ENCODE data around the gene ARHGEF37. TPM values are rescaled to one million over a fixed set of nuclear protein-coding genes. Genes with fewer than 3 reads are reported as not detected.

ARHGEF37 gene
- total RNA-seq, 2 donors from 2014 or later: 0.06 to 0.64 TPM

DNA sequence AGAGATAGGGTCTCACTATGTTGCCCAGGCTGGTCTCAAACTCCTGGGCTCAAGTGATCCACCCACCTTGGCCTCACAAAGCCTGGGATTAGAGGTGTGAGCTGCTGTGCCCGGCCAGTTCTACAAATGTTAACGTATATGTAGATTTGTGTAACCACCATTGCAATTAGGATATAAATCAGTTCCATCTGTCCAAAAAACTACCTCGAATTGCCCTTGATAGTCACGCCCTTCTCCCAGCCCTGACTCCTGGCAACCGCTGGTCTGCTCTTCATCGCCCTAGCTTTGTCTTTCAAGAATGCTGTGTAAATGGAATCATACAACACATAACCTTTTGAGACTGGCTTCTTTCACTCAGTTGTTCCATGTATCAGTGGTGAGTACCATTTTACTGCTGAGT is 102.7 kb downstream of the ARHGEF37 start:
- H3K4me1 Mint-ChIP-seq: no peaks in the 10 kb centered on the region
- H3K36me3 Mint-ChIP-seq (ENCODE audit: low read depth): no peaks in the 10 kb centered on the region
- H3K4me3 Mint-ChIP-seq: no peak overlapping the region
- ATAC-seq (replicated peaks): no peak
- H3K9me3 Mint-ChIP-seq: no peaks in the 10 kb centered on the region
- no peak overlapping the region for H3K27ac Mint-ChIP-seq
- peaks cover 39% of the 10 kb centered on the region for H3K27me3 Mint-ChIP-seq

DNA sequence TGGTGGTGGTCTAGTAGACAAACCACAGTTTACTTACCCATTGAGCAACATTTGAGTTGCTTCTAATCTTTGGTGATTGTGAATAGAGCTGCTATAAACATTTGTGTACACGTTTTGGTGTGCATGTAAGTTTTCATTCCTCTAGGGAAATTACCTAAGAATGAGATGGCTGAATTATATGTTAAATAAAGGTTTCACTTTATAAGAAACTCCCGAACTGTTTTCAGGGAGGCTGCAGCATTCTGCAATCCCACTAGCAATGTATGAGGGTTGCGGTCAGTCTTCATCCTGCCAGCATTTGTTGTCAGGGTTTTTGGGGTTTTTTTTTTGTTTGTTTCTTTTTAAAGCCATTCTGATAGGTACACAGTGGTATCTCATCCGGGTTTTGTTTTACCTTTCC is 103.1 kb downstream of the ARHGEF37 start:
- Mint-ChIP-seq H3K27me3 (peaks cover 43% of the 10 kb centered on the region), H3K36me3 (ENCODE audit: low read depth) (no peaks in the 10 kb centered on the region), H3K4me3 (no peak overlapping the region), H3K9me3 (no peaks in the 10 kb centered on the region), H3K4me1 (no peaks in the 10 kb centered on the region), H3K27ac (no peak overlapping the region)
- ATAC-seq (replicated peaks): no peak

Other genes with a start within 250 kb of the ARHGEF37 start
- 10 to 100 TPM; 27.6 to 28.1 TPM for gene GRPEL2, start 236.0 kb upstream of the ARHGEF37 start, total RNA-seq
- gene PCYOX1L, start 223.5 kb upstream of the ARHGEF37 start, total RNA-seq: 10 to 100 TPM; 11.9 to 19.7 TPM
- not detected for gene IL17B, start 202.2 kb upstream of the ARHGEF37 start, total RNA-seq
- 100 to 1,000 TPM; 167 to 175 TPM for gene CSNK1A1, start 30.1 kb upstream of the ARHGEF37 start, total RNA-seq
- gene PPARGC1B, start 148.8 kb downstream of the ARHGEF37 start, total RNA-seq: 1 to 10 TPM; 1.9 to 5.8 TPM